Mesothelial cell of epicardium (in vitro differentiated cells): ENCODE results near the gene SNX9. TPM values are rescaled to one million over a fixed set of nuclear protein-coding genes. Genes with fewer than 3 reads are reported as not detected.
A peak's percentile ranks its signal among the peaks of the same experiment; 100 is the strongest.

ENCODE experiments used
- DNase-seq, 2 experiments: peaks; one replicate each; pipeline ENCODE4 v3.0.0; 2021; ENCODE audit warnings: low spot score in 2 of 2; ENCODE audit not compliant: unreplicated experiment in 2 of 2
- H3K27ac Mint-ChIP-seq: 2 replicates; pipeline ENCODE4 v1.8.0; 2021; ENCODE audit warnings: mixed read lengths
- H3K27me3 Mint-ChIP-seq: 2 replicates; pipeline ENCODE4 v1.8.0; 2021; ENCODE audit warnings: low read depth, mixed read lengths
- H3K36me3 Mint-ChIP-seq: 2 replicates; pipeline ENCODE4 v1.8.0; 2021; ENCODE audit warnings: mixed read lengths
- H3K4me1 Mint-ChIP-seq: 2 replicates; pipeline ENCODE4 v1.8.0; 2021; ENCODE audit warnings: mixed read lengths
- H3K4me3 Mint-ChIP-seq: 2 replicates; pipeline ENCODE4 v1.8.0; 2021; ENCODE audit warnings: mild to moderate bottlenecking, moderate library complexity, mixed read lengths
- H3K9me3 Mint-ChIP-seq: 2 replicates; pipeline ENCODE4 v1.8.0; 2021; ENCODE audit warnings: mixed read lengths
- CTCF ChIP-seq: fragments of 200-600 bp; sonication (generic); IDR thresholded peaks from one replicate; pipeline ENCODE4 v1.5.0; 2021; ENCODE audit warnings: antibody characterized with exemption; ENCODE audit not compliant: unreplicated experiment
- total RNA-seq: library from RNA; stranded (reverse); gene quantifications from 3 replicates; pipeline ENCODE4 v1.2.1, GENCODE V29; 2021

SNX9 gene
- total RNA-seq, 1 donor from 2014 or later = 23.1 TPM

- Mint-ChIP-seq H3K27ac (no peak overlapping the region), H3K4me1 (peaks cover 22% of the 10 kb centered on the region), H3K36me3 (no peaks in the 10 kb centered on the region), H3K27me3 (peaks cover 3% of the 10 kb centered on the region), H3K4me3 (no peak overlapping the region), H3K9me3 (no peaks in the 10 kb centered on the region)
- DNase-seq = no peak
- TF ChIP-seq CTCF = no peak
Measured at GRCh38 chr6:157975456-157975855, 152.4 kb downstream of the SNX9 start.

- Mint-ChIP-seq H3K27ac (no peak overlapping the region), H3K4me3 (no peak overlapping the region), H3K36me3 (no peaks in the 10 kb centered on the region), H3K27me3 (peaks cover 3% of the 10 kb centered on the region), H3K4me1 (peaks cover 17% of the 10 kb centered on the region), H3K9me3 (no peaks in the 10 kb centered on the region)
- TF ChIP-seq CTCF = no peak
- no peak for DNase-seq
Measured at GRCh38 chr6:157976345-157977175, 153.5 kb downstream of the SNX9 start.

GRCh38 chr6:157977176-157977804 lies 154.2 kb downstream of the SNX9 start:
- H3K4me3 Mint-ChIP-seq = no peak overlapping the region
- H3K27me3 Mint-ChIP-seq = peaks cover 3% of the 10 kb centered on the region
- no peak for DNase-seq
- TF ChIP-seq CTCF = no peak
- H3K9me3 Mint-ChIP-seq = no peaks in the 10 kb centered on the region
- peak overlapping the region; percentile 39 for H3K27ac Mint-ChIP-seq
- no peaks in the 10 kb centered on the region for H3K36me3 Mint-ChIP-seq
- peaks cover 12% of the 10 kb centered on the region for H3K4me1 Mint-ChIP-seq

GRCh38 chr6:157978021-157978783 lies 155.2 kb downstream of the SNX9 start:
- Mint-ChIP-seq H3K4me3 (no peak overlapping the region), H3K36me3 (no peaks in the 10 kb centered on the region), H3K27me3 (peaks cover 3% of the 10 kb centered on the region), H3K27ac (peak overlapping the region; percentile 39), H3K9me3 (no peaks in the 10 kb centered on the region), H3K4me1 (peaks cover 13% of the 10 kb centered on the region)
- no peak for DNase-seq
- TF ChIP-seq CTCF = no peak

- no peaks in the 10 kb centered on the region for H3K36me3 Mint-ChIP-seq
- peaks cover 34% of the 10 kb centered on the region for H3K4me1 Mint-ChIP-seq
- no peak for DNase-seq
- H3K4me3 Mint-ChIP-seq = peak overlapping the region; percentile 63
- H3K9me3 Mint-ChIP-seq = no peaks in the 10 kb centered on the region
- peaks cover 3% of the 10 kb centered on the region for H3K27me3 Mint-ChIP-seq
- no peak for TF ChIP-seq CTCF
- H3K27ac Mint-ChIP-seq = peak overlapping the region; percentile 92
Measured at GRCh38 chr6:157980288-157981131, 157.5 kb downstream of the SNX9 start.
